H1 (cell line): Measurements from ENCODE around the gene GINS2. TPM values are rescaled to one million over a fixed set of nuclear protein-coding genes. Genes with fewer than 3 reads are reported as not detected.

Experiments used
- CTCF ChIA-PET: fragments of 300-600 bp; sonication (Branson Sonifier 250); formaldehyde crosslinking; loops from one replicate; lab custom pipeline; 2021; ENCODE audit not compliant: partially characterized antibody; lab: Charles Lee
- POLR2A ChIA-PET: fragments of 300-600 bp; sonication (Branson Sonifier 250); formaldehyde crosslinking; loops from one replicate; lab custom pipeline; 2021; ENCODE audit warnings: inconsistent platforms; ENCODE audit not compliant: partially characterized antibody; lab: Charles Lee
- DNase-seq, 2 experiments: peaks; one replicate each; pipeline versions ENCODE4 v3.0.0 to v3.0.0-alpha.2; 2010 to 2022; ENCODE audit warnings: low spot score in 2 of 2, low read depth in 1 of 2, mixed read lengths in 1 of 2
- FAIRE-seq: peaks from 2 replicates; lab custom pipeline; 2011; peaks lifted over from hg19 to GRCh38; lab: Jason Lieb, UNC
- H2AFZ ChIP-seq: 2 replicates; pipeline ENCODE4 v1.8.1; 2012; ENCODE audit warnings: low read length, inconsistent platforms
- H2AK5ac ChIP-seq: 2 replicates; pipeline ENCODE4 v1.6.1; 2013; ENCODE audit warnings: low read depth, low read length
- H2BK120ac ChIP-seq: replicated peaks from 2 replicates; pipeline ENCODE3; 2013; ENCODE audit warnings: low read depth, low read length, inconsistent platforms
- H2BK12ac ChIP-seq: 2 replicates; pipeline ENCODE4 v1.6.1; 2013; ENCODE audit warnings: low read depth, low read length
- H2BK15ac ChIP-seq: 2 replicates; pipeline ENCODE4 v1.6.1; 2013; ENCODE audit warnings: low read length
- H2BK20ac ChIP-seq: 2 replicates; pipeline ENCODE4 v1.6.1; 2013; ENCODE audit warnings: low read length
- H2BK5ac ChIP-seq: 2 replicates; pipeline ENCODE4 v1.6.1; 2013; ENCODE audit warnings: low read depth, low read length
- H3K14ac ChIP-seq: 2 replicates; pipeline ENCODE4 v1.6.1; 2013; ENCODE audit warnings: inconsistent platforms; ENCODE audit not compliant: insufficient read length
- H3K18ac ChIP-seq: 2 replicates; pipeline ENCODE4 v1.6.1; 2013; ENCODE audit warnings: low read length; ENCODE audit errors: extremely low read depth
- H3K23ac ChIP-seq: 2 replicates; pipeline ENCODE4 v1.6.1; 2013; ENCODE audit warnings: inconsistent platforms; ENCODE audit not compliant: insufficient read length
- H3K23me2 ChIP-seq: 2 replicates; pipeline ENCODE4 v1.6.1; 2013; ENCODE audit warnings: low read depth, low read length
- H3K27ac ChIP-seq: 2 replicates; pipeline ENCODE4 v1.6.1; 2011; ENCODE audit warnings: low read depth, low read length, inconsistent platforms
- H3K27me3 ChIP-seq, 4 experiments: replicated peaks in 1 of 4; 1 replicate in 1 of 4; 2 replicates in 3 of 4; pipeline versions ENCODE4 v1.6.1 to v1.8.1; 2011 to 2013; ENCODE audit warnings: low read length in 3 of 4, mild to moderate bottlenecking in 3 of 4, inconsistent platforms in 2 of 4, mixed read lengths in 2 of 4, moderate library complexity in 1 of 4; ENCODE audit not compliant: control insufficient read depth in 3 of 4, insufficient read depth in 3 of 4; ENCODE audit errors: extremely low read depth in 1 of 4
- H3K36me3 ChIP-seq, 4 experiments: 2 replicates each; pipeline versions ENCODE4 v1.6.1 to v1.8.1; 2011 to 2013; ENCODE audit warnings: mild to moderate bottlenecking in 4 of 4, low read length in 3 of 4, moderate library complexity in 2 of 4, control low read depth in 1 of 4, inconsistent platforms in 1 of 4; ENCODE audit not compliant: insufficient read depth in 4 of 4, control insufficient read depth in 2 of 4
- H3K4ac ChIP-seq: replicated peaks from 2 replicates; pipeline ENCODE3; 2013; ENCODE audit warnings: low read length, low read depth, mixed read lengths, inconsistent platforms; ENCODE audit not compliant: insufficient read length
- H3K4me1 ChIP-seq, 4 experiments: replicated peaks in 1 of 4; 1 replicate in 1 of 4; 2 replicates in 3 of 4; pipeline versions ENCODE4 v1.6.1 to v1.8.1; 2011 to 2013; ENCODE audit warnings: low read length in 3 of 4, inconsistent platforms in 2 of 4, mixed read lengths in 1 of 4; ENCODE audit not compliant: insufficient read depth in 4 of 4, control insufficient read depth in 3 of 4
- H3K4me2 ChIP-seq, 2 experiments: 2 replicates each; pipeline versions ENCODE4 v1.6.1 to v1.8.1; 2011 to 2013; ENCODE audit warnings: low read depth in 2 of 2, low read length in 2 of 2, control low read depth in 1 of 2, inconsistent platforms in 1 of 2, mild to moderate bottlenecking in 1 of 2; ENCODE audit not compliant: insufficient read depth in 1 of 2
- H3K4me3 ChIP-seq, 4 experiments: fragments of 200-600, 300-600 bp in 1 of 4; sonication (generic), shearing (Covaris generic), sonication (Bioruptor Twin) in 1 of 4; 2 replicates each; pipeline versions ENCODE4 v1.5.1 to v1.8.1; 2011 to 2016; ENCODE audit warnings: low read length in 4 of 4, low read depth in 3 of 4, control low read depth in 2 of 4, inconsistent platforms in 2 of 4, mild to moderate bottlenecking in 2 of 4, mixed read lengths in 1 of 4, moderate library complexity in 1 of 4; ENCODE audit not compliant: insufficient read depth in 2 of 4; ENCODE audit errors: extremely low read depth in 1 of 4
- H3K56ac ChIP-seq: replicated peaks from 2 replicates; pipeline ENCODE3; 2013; ENCODE audit warnings: low read depth, mild to moderate bottlenecking, mixed read lengths, low read length, inconsistent platforms; ENCODE audit not compliant: insufficient read length
- H3K79me1 ChIP-seq: 2 replicates; pipeline ENCODE4 v1.6.1; 2013; ENCODE audit warnings: low read depth, low read length, control low read depth
- H3K79me2 ChIP-seq, 2 experiments: 2 replicates each; pipeline versions ENCODE4 v1.6.1 to v1.8.1; 2012 to 2013; ENCODE audit warnings: low read length in 2 of 2, mild to moderate bottlenecking in 2 of 2, inconsistent platforms in 1 of 2; ENCODE audit not compliant: insufficient read depth in 2 of 2, control insufficient read depth in 1 of 2
- H3K9ac ChIP-seq, 4 experiments: replicated peaks in 1 of 4; 1 replicate in 1 of 4; 2 replicates in 3 of 4; pipeline versions ENCODE4 v1.6.1 to v1.8.1; 2011 to 2013; ENCODE audit warnings: low read depth in 3 of 4, low read length in 3 of 4, control low read depth in 2 of 4, mild to moderate bottlenecking in 2 of 4, moderate library complexity in 2 of 4, inconsistent platforms in 1 of 4; ENCODE audit errors: extremely low read depth in 1 of 4
- H3K9me3 ChIP-seq, 2 experiments: 2 replicates each; pipeline versions ENCODE4 v1.6.1 to v1.8.1; 2012 to 2013; ENCODE audit warnings: mild to moderate bottlenecking in 2 of 2, moderate library complexity in 2 of 2, control low read depth in 1 of 2, inconsistent platforms in 1 of 2, low read depth in 1 of 2, low read length in 1 of 2, mixed read lengths in 1 of 2; ENCODE audit not compliant: insufficient read depth in 2 of 2
- H4K20me1 ChIP-seq, 2 experiments: replicated peaks in 1 of 2; 2 replicates each; pipeline versions ENCODE3 to v1.8.1; 2011 to 2013; ENCODE audit warnings: inconsistent platforms in 2 of 2, low read length in 2 of 2, mild to moderate bottlenecking in 1 of 2; ENCODE audit not compliant: insufficient read depth in 2 of 2, control insufficient read depth in 1 of 2
- H4K5ac ChIP-seq: 2 replicates; pipeline ENCODE4 v1.6.1; 2013; ENCODE audit warnings: low read length, low read depth, mixed read lengths, inconsistent platforms; ENCODE audit not compliant: insufficient read length
- H4K8ac ChIP-seq: 2 replicates; pipeline ENCODE4 v1.8.0; 2013; ENCODE audit warnings: mild to moderate bottlenecking, moderate library complexity, low read length, inconsistent platforms; ENCODE audit not compliant: insufficient read depth; ENCODE audit errors: extremely low read depth
- H4K91ac ChIP-seq: replicated peaks from 2 replicates; pipeline ENCODE3; 2013; ENCODE audit warnings: low read length, mixed read lengths, inconsistent platforms; ENCODE audit not compliant: insufficient read length
- ASH2L ChIP-seq: fragments of 200-600, 300-600 bp; sonication (generic); IDR thresholded peaks from one replicate; pipeline ENCODE4 v1.7.1; 2017; ENCODE audit warnings: low read length
- CBX8 ChIP-seq: fragments of 300-800, 300-1000 bp; sonication (generic); IDR thresholded peaks from 2 replicates; pipeline ENCODE4 v1.7.1; 2016; ENCODE audit warnings: low read depth, low read length, borderline replicate concordance
- JUN ChIP-seq: IDR thresholded peaks from 2 replicates; pipeline ENCODE4 v1.6.1; 2011; ENCODE audit warnings: low read depth, mild to moderate bottlenecking, improper control_type of control experiment, low read length
- NRF1 ChIP-seq: IDR thresholded peaks from 2 replicates; pipeline ENCODE4 v1.6.1; 2011; ENCODE audit warnings: mild to moderate bottlenecking, low read depth, low read length, improper control_type of control experiment
- RFX5 ChIP-seq: IDR thresholded peaks from 2 replicates; pipeline ENCODE4 v1.6.1; 2011; ENCODE audit warnings: low read depth, low read length, improper control_type of control experiment, borderline replicate concordance
- SIX5 ChIP-seq: IDR thresholded peaks from 2 replicates; pipeline ENCODE4 v1.6.1; 2011; ENCODE audit warnings: mild to moderate bottlenecking, low read depth, low read length
- YY1 ChIP-seq: IDR thresholded peaks from 2 replicates; pipeline ENCODE4 v1.6.1; 2011; ENCODE audit warnings: low read depth, mild to moderate bottlenecking, low read length
- WGBS, 2 experiments: shearing (Covaris generic) in 1 of 2; methylation state at CpG; one replicate each; pipeline versions ENCODE4 v1.1.6 to v1.1.7; 2013 to 2015; ENCODE audit warnings: low lambda C conversion rate in 2 of 2, mixed read lengths in 2 of 2, inconsistent platforms in 1 of 2, low coverage in 1 of 2, missing lambda C conversion rate in 1 of 2; ENCODE audit not compliant: insufficient replicate concordance in 2 of 2, insufficient coverage in 1 of 2, insufficient read length in 1 of 2; ENCODE audit errors: extremely low coverage in 1 of 2, missing lambda C conversion rate in 1 of 2; 5-methylcytosine and 5-hydroxymethylcytosine counted together
- polyA plus RNA-seq, 7 experiments: library from polyadenylated mRNA; depleted of rRNA in 3 of 7; stranded (reverse) in 5 of 7; unstranded in 2 of 7; fragments of >200 nt in 5 of 7; fragments of 200-250 nt in 2 of 7; gene quantifications; 1 replicate in 5 of 7; 2 replicates in 1 of 7; 4 replicates in 1 of 7; pipeline versions ENCODE4 v1.2.1 to v1.2.3, GENCODE V29; 2011 to 2013; ENCODE audit warnings: missing spikeins in 2 of 7, mixed read lengths in 2 of 7
- total RNA-seq: library from RNA; stranded (reverse); fragmentation: NEBNext Ultra II Directional; extraction: Animal tissue kit (Norgen Biotek cat#: 25700); gene quantifications from 2 replicates; pipeline ENCODE4 v1.2.1, GENCODE V29; 2021

Gene GINS2
- total and polyA plus RNA-seq, 2 of the 8 experiments (the other 6 are each of a cell fraction or from before 2014, with no cell fraction given): 29.4 to 59.1 TPM

- Histone ChIP-seq H3K4me3 (no peak overlapping the region), H2BK20ac (no peak overlapping the region), H2BK5ac (no peak overlapping the region; the same call in 1 of the 2 replicates), H4K5ac (no peak overlapping the region), H3K4me1 (peaks cover 0 to 5% (median 0%) of the 10 kb centered on the region in 4 experiments; a peak in 2 of 7 replicates), H3K56ac (no peak overlapping the region), H3K79me2 (peaks cover 0 to 13% of the 10 kb centered on the region in 2 experiments; a peak in 1 of 4 replicates), H3K9ac (no peak overlapping the region), H2BK12ac (no peak overlapping the region; the same call in 1 of the 2 replicates), H4K20me1 (peaks cover 30 to 33% of the 10 kb centered on the region in 2 experiments), H3K4me2 (no peak overlapping the region), H4K91ac (no peak overlapping the region), H3K27ac (no peak overlapping the region), H3K36me3 (peaks cover 6 to 48% (median 24%) of the 10 kb centered on the region in 4 experiments), H2AFZ (no peak overlapping the region), H3K18ac (no peak overlapping the region), H2AK5ac (no peak overlapping the region), H3K4ac (no peak overlapping the region), H3K14ac (no peak overlapping the region), H3K23me2 (no peaks in the 10 kb centered on the region), H4K8ac (no peak overlapping the region), H3K23ac (no peak overlapping the region), H2BK120ac (no peak overlapping the region), H2BK15ac (no peak overlapping the region), H3K9me3 (peaks cover 0 to 12% of the 10 kb centered on the region in 2 experiments; a peak in 1 of 4 replicates), H3K79me1 (peaks cover 12% of the 10 kb centered on the region), H3K27me3 (no peaks in the 10 kb centered on the region)
- TF ChIP-seq ASH2L (no peak), NRF1 (no peak), YY1 (no peak), RFX5 (no peak), CBX8 (no peak), SIX5 (no peak), JUN (no peak)
- ChIA-PET POLR2A (interaction anchor here (1.8 kb wide), 1 partner anchor 14 kb away, joined by 5 read pairs; no protein-coding TSS in a partner anchor), CTCF (interaction anchor here (1.3 kb wide), 1 partner anchor 21 kb away, joined by 4 read pairs; no protein-coding TSS in a partner anchor)
- 90% methylated on average over 25 of the region's 27 CpGs; no CpG with 5 or more reads in 1 of the 2 experiments for WGBS, 2 experiments
- no peak for FAIRE-seq
- DNase-seq: no peak
Measured at GRCh38 chr16:85651629-85652430, 36.9 kb downstream of the GINS2 start.
